ENCODE results near the gene OR51A4.
"Not testable (repeated sequence)": the region's sequence is repeated elsewhere in the genome, so short reads cannot be mapped to it uniquely, and the experiment has no call there.

DNA sequence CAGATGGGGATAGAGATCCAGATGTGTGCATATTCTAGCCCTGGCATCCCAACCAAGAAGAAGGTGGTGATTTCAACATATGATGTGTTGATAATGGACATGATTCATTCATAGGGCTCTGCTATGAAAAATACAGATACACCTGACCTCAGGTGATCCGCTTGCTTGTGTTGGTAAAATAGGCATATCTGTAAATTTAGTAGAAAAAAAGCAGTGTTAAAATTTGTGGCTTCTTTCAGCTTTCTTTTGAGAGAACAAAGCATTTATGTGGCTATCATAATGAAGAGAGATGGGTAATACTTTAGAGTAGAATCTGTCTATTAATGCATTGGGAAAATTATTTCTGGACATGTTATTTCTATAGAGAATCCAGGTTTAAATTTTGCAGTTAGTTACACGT is 8.2 kb upstream of the OR51A4 start, which contains the start of gene OR51A2:
- not testable (repeated sequence) for TF ChIP-seq L3MBTL2 (IDR thresholded peaks at IDR 0.05); SREBF1 (IDR thresholded peaks at IDR 0.05; ENCODE audit: borderline replicate concordance, low read depth, low read length)
- TF ChIP-seq, protein P1, sequence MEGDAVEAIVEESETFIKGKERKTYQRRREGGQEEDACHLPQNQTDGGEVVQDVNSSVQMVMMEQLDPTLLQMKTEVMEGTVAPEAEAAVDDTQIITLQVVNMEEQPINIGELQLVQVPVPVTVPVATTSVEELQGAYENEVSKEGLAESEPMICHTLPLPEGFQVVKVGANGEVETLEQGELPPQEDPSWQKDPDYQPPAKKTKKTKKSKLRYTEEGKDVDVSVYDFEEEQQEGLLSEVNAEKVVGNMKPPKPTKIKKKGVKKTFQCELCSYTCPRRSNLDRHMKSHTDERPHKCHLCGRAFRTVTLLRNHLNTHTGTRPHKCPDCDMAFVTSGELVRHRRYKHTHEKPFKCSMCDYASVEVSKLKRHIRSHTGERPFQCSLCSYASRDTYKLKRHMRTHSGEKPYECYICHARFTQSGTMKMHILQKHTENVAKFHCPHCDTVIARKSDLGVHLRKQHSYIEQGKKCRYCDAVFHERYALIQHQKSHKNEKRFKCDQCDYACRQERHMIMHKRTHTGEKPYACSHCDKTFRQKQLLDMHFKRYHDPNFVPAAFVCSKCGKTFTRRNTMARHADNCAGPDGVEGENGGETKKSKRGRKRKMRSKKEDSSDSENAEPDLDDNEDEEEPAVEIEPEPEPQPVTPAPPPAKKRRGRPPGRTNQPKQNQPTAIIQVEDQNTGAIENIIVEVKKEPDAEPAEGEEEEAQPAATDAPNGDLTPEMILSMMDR (IDR thresholded peaks at IDR 0.05 in 2 of 3, conservative IDR thresholded peaks at IDR 0.05 in 1 of 3; ENCODE audit: insufficient read depth in 2 of 3, low read depth in 1 of 3, low read length in 3 of 3), result not testable (repeated sequence)
- TF ChIP-seq, protein P2, sequence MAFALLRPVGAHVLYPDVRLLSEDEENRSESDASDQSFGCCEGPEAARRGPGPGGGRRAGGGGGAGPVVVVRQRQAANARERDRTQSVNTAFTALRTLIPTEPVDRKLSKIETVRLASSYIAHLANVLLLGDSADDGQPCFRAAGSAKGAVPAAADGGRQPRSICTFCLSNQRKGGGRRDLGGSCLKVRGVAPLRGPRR (CRISPR knock-in tag; IDR thresholded peaks at IDR 0.05), result not testable (repeated sequence)

Measured in K562 (cell line).